Keratinocyte (primary cell): ENCODE data around the gene PRLHR.

Source experiments
- EZH2 ChIP-seq: IDR thresholded peaks from one replicate; pipeline ENCODE4 v1.6.1; 2012; ENCODE audit warnings: inconsistent platforms, mild to moderate bottlenecking, low read length, moderate library complexity
- TF ChIP-seq, protein P1 (sequence below), 3 experiments: IDR thresholded peaks in 1 of 3; conservative IDR thresholded peaks in 1 of 3; optimal IDR thresholded peaks in 1 of 3; 2 replicates in 2 of 3; 3 replicates in 1 of 3; pipeline versions ENCODE3 to v1.5.1; 2011; ENCODE audit warnings: low read length in 3 of 3, mild to moderate bottlenecking in 3 of 3, moderate library complexity in 2 of 3, control low read depth in 1 of 3, inconsistent platforms in 1 of 3; ENCODE audit not compliant: insufficient read depth in 2 of 3; ENCODE audit errors: extremely low read depth in 1 of 3

DNA sequence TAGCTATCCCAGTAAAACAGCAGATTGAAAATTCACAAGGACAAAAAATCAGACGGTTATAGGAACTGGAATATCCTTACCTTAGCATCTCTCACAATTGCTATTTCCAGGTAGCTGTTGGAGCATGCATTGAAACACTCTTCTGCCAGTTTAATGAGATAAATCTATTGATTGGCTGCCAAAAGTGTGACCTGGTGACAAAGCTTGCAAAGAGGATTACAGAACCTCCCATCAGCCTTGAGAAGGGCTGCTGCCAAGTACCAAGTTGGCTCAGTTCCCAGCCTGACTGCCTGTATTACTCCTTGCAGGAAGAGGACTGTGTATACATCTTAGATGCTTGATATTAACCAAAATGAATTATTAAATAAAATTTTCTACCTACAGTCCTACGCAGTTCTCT lies 5.1 kb downstream of the PRLHR start:
- TF ChIP-seq, protein P1, sequence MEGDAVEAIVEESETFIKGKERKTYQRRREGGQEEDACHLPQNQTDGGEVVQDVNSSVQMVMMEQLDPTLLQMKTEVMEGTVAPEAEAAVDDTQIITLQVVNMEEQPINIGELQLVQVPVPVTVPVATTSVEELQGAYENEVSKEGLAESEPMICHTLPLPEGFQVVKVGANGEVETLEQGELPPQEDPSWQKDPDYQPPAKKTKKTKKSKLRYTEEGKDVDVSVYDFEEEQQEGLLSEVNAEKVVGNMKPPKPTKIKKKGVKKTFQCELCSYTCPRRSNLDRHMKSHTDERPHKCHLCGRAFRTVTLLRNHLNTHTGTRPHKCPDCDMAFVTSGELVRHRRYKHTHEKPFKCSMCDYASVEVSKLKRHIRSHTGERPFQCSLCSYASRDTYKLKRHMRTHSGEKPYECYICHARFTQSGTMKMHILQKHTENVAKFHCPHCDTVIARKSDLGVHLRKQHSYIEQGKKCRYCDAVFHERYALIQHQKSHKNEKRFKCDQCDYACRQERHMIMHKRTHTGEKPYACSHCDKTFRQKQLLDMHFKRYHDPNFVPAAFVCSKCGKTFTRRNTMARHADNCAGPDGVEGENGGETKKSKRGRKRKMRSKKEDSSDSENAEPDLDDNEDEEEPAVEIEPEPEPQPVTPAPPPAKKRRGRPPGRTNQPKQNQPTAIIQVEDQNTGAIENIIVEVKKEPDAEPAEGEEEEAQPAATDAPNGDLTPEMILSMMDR (optimal IDR thresholded peaks at IDR 0.05 in 1 of 3, IDR thresholded peaks at IDR 0.05 in 1 of 3, conservative IDR thresholded peaks at IDR 0.05 in 1 of 3; ENCODE audit: extremely low read depth in 1 of 3, insufficient read depth in 2 of 3, low read length in 3 of 3): no peak
- no peak for TF ChIP-seq EZH2
